K562 (cell line): ENCODE results near the gene PPA1. TPM values are rescaled to one million over a fixed set of nuclear protein-coding genes. Genes with fewer than 3 reads are reported as not detected.

Source experiments
- FOXJ2 ChIP-seq: fragments of 200-800 bp; sonication (Bioruptor generic); IDR thresholded peaks from 2 replicates; pipeline ENCODE4 v1.6.1; 2016; ENCODE audit warnings: missing genetic modification characterization, missing compliant biosample characterization
- JUN ChIP-seq, 2 experiments: sonication (generic) in 1 of 2; formaldehyde crosslinking in 1 of 2; IDR thresholded peaks; 2 replicates each; pipeline versions ENCODE4 v1.6.1 to v1.8.0; 2012 to 2022; ENCODE audit warnings: borderline replicate concordance in 2 of 2, mild to moderate bottlenecking in 2 of 2, improper control_type of control experiment in 1 of 2, low read depth in 1 of 2, low read length in 1 of 2, missing genetic modification reagents in 1 of 2
- MGA ChIP-seq: fragments of 450-650 bp; IDR thresholded peaks from 2 replicates; pipeline ENCODE4 v1.6.1; 2016; ENCODE audit warnings: mild to moderate bottlenecking, moderate library complexity
- NR3C1 ChIP-seq: sonication (generic); formaldehyde crosslinking; IDR thresholded peaks from 2 replicates; pipeline ENCODE4 v1.8.1; 2022; ENCODE audit warnings: missing genetic modification reagents
- ZMIZ1 ChIP-seq, 2 experiments: fragments of 150-350 bp in 1 of 2; IDR thresholded peaks; 2 replicates each; pipeline ENCODE4 v1.6.1; 2012 to 2016; ENCODE audit warnings: low read depth in 2 of 2, low read length in 2 of 2, mild to moderate bottlenecking in 1 of 2, moderate library complexity in 1 of 2
- polyA plus RNA-seq, 8 experiments: library from polyadenylated mRNA; depleted of rRNA in 4 of 8; stranded (reverse) in 5 of 8; unstranded in 3 of 8; fragments of >200 nt; fragmentation: Nextera tagmentation in 2 of 8; fragmentation: Illumina TruSeq in 1 of 8; extraction: Ambion mirVana in 2 of 8; extraction: Trizol in 1 of 8; gene quantifications; 2 replicates each; pipeline versions ENCODE4 v1.2.1 to v1.2.3, GENCODE V29; 2011 to 2014; ENCODE audit warnings: inconsistent platforms in 1 of 8, missing spikeins in 1 of 8
- total RNA-seq, 7 experiments: library from RNA; depleted of rRNA in 6 of 7; stranded (reverse); fragments of >200 nt in 6 of 7; fragmentation: Illumina TruSeq in 2 of 7; extraction: Trizol in 2 of 7; gene quantifications; 2 replicates each; pipeline versions ENCODE4 v1.2.1 to v1.2.3, GENCODE V29; 2011 to 2021; ENCODE audit warnings: low replicate concordance in 1 of 7

Gene PPA1
- total and polyA plus RNA-seq, 9 of the 15 experiments (the other 6 are each of a cell fraction or from before 2014, with no cell fraction given) = 301 to 635 (median 471) TPM

- TF ChIP-seq ZMIZ1 (IDR thresholded peaks at IDR 0.05; ENCODE audit: low read depth in 2 of 2, low read length in 2 of 2) (no peak), MGA (no peak), FOXJ2 (tag) (no peak), NR3C1 (CRISPR knock-in tag) (no peak), JUN (IDR thresholded peaks at IDR 0.05; ENCODE audit: borderline replicate concordance, low read depth, low read length) (no peak), JUN (CRISPR knock-in tag; IDR thresholded peaks at IDR 0.05; ENCODE audit: borderline replicate concordance) (no peak)
Observed at GRCh38 chr10:70186090-70186489, 47.1 kb downstream of the PPA1 start (continued).
